ENCODE data around the gene WAPL. TPM values are rescaled to one million over a fixed set of nuclear protein-coding genes. Genes with fewer than 3 reads are reported as not detected.

WAPL gene
- polyA plus RNA-seq, 3 donors, result 17.8 to 26.5 (median 18.3) TPM

- H3K79me2 ChIP-seq (ENCODE audit: insufficient read depth, low read length), result peaks cover 26% of the 10 kb centered on the region
- H2AFZ ChIP-seq (ENCODE audit: insufficient read depth, low read depth, low read length, poor library complexity, severe bottlenecking), result no peak overlapping the region
- Mint-ChIP-seq H3K4me3 (no peak overlapping the region), H3K36me3 (peaks cover 61 to 86% of the 10 kb centered on the region in 2 donors), H3K4me1 (peaks cover 42% of the 10 kb centered on the region), H3K27me3 (ENCODE audit: low read depth in 3 of 3) (no peaks in the 10 kb centered on the region), H3K9me3 (peaks cover 0 to 4% (median 0%) of the 10 kb centered on the region in 7 donors), H3K27ac (peak overlapping the region in 6 of 7 donors; percentile 75 to 98 (median 93))
- peaks cover 9% of the 10 kb centered on the region for H4K20me1 ChIP-seq (ENCODE audit: insufficient read depth, low read length)
- H3K27me3 ChIP-seq (ENCODE audit: control insufficient read depth in 2 of 2, insufficient read depth in 2 of 2, low read length in 2 of 2), result no peaks in the 10 kb centered on the region
- no peak for TF ChIP-seq CTCF (IDR thresholded peaks at IDR 0.05)
- peak overlapping the region in 1 of 2 donors; percentile 79 for H3K27ac ChIP-seq (ENCODE audit: low read depth in 1 of 2, low read length in 2 of 2)
- H3K36me3 ChIP-seq (replicated peaks in 1 of 2; ENCODE audit: control insufficient read depth in 1 of 2, insufficient read depth in 2 of 2, low read length in 2 of 2), result peaks cover 46 to 66% of the 10 kb centered on the region in 2 donors
- H3K9ac ChIP-seq (ENCODE audit: insufficient read depth, low read length, poor library complexity, severe bottlenecking), result no peak overlapping the region
- WGBS (ENCODE audit: insufficient coverage), result no CpG with 5 or more reads among the region's 7 CpGs
- no peak overlapping the region for H3K4me2 ChIP-seq (replicated peaks; ENCODE audit: extremely low read depth, low read length, poor library complexity, severe bottlenecking)
- H3K4me1 ChIP-seq (ENCODE audit: control insufficient read depth in 1 of 2, insufficient read depth in 2 of 2, low read length in 2 of 2), result peaks cover 40 to 44% of the 10 kb centered on the region in 2 donors
- H3K9me3 ChIP-seq (replicated peaks in 1 of 2; ENCODE audit: control insufficient read depth in 1 of 2, insufficient read depth in 1 of 2, low read length in 2 of 2), result no peaks in the 10 kb centered on the region
- no peak for DNase-seq
- no peak overlapping the region for H3K4me3 ChIP-seq (replicated peaks in 1 of 3; ENCODE audit: low read depth in 2 of 3, low read length in 3 of 3)
- intact Hi-C loops (cut with micrococcal nuclease), result no loop called here
These were observed 70.6 kb downstream of the WAPL start for GRCh38 chr10:86450806-86451603.

GRCh38 chr10:86449926-86450558, 71.5 kb downstream of the WAPL start:
- peak; percentile 18 to 69 (median 48) for DNase-seq
- Mint-ChIP-seq H3K4me1 (peaks cover 42% of the 10 kb centered on the region), H3K27me3 (ENCODE audit: low read depth in 3 of 3) (no peaks in the 10 kb centered on the region), H3K4me3 (peak overlapping the region; percentile 32 to 46), H3K9me3 (peaks cover 0 to 4% (median 0%) of the 10 kb centered on the region in 7 donors), H3K27ac (peak overlapping the region; percentile 91 to 98 (median 95)), H3K36me3 (peaks cover 59 to 86% of the 10 kb centered on the region in 2 donors)
- Histone ChIP-seq H2AFZ (ENCODE audit: insufficient read depth, low read depth, low read length, poor library complexity, severe bottlenecking) (no peak overlapping the region), H3K4me2 (replicated peaks; ENCODE audit: extremely low read depth, low read length, poor library complexity, severe bottlenecking) (peak overlapping the region; percentile 29), H3K27ac (ENCODE audit: low read depth in 1 of 2, low read length in 2 of 2) (peak overlapping the region; percentile 79 to 88), H3K36me3 (replicated peaks in 1 of 2; ENCODE audit: control insufficient read depth in 1 of 2, insufficient read depth in 2 of 2, low read length in 2 of 2) (peaks cover 51 to 71% of the 10 kb centered on the region in 2 donors), H3K27me3 (ENCODE audit: control insufficient read depth in 2 of 2, insufficient read depth in 2 of 2, low read length in 2 of 2) (no peaks in the 10 kb centered on the region), H3K79me2 (ENCODE audit: insufficient read depth, low read length) (peaks cover 36% of the 10 kb centered on the region), H3K4me1 (ENCODE audit: control insufficient read depth in 1 of 2, insufficient read depth in 2 of 2, low read length in 2 of 2) (peaks cover 40 to 45% of the 10 kb centered on the region in 2 donors), H4K20me1 (ENCODE audit: insufficient read depth, low read length) (peaks cover 11% of the 10 kb centered on the region), H3K9me3 (replicated peaks in 1 of 2; ENCODE audit: control insufficient read depth in 1 of 2, insufficient read depth in 1 of 2, low read length in 2 of 2) (no peaks in the 10 kb centered on the region), H3K9ac (ENCODE audit: insufficient read depth, low read length, poor library complexity, severe bottlenecking) (no peak overlapping the region), H3K4me3 (replicated peaks in 1 of 3; ENCODE audit: low read depth in 2 of 3, low read length in 3 of 3) (peak overlapping the region in 1 of 3 experiments; percentile 6)
- intact Hi-C loops (cut with micrococcal nuclease), result loop anchor here in 1 of 2 donors (5.0 kb wide), 1 partner anchor 72 kb away; the partner anchor contains the start of gene WAPL
- TF ChIP-seq CTCF (IDR thresholded peaks at IDR 0.05), result no peak
- 88% methylated on average over 3 of the region's 7 CpGs for whole genome bisulfite sequencing (ENCODE audit: insufficient coverage)

Measured in CD14-positive monocyte (primary cell).